CD4-positive, alpha-beta T cell treated with Interleukin-10 for 1 hour (primary cell): ENCODE data around the gene C19orf73.

Experiments
- DNase-seq: peaks from one replicate; pipeline ENCODE4 v3.0.0-alpha.2; 2020

C19orf73 gene, protein sequence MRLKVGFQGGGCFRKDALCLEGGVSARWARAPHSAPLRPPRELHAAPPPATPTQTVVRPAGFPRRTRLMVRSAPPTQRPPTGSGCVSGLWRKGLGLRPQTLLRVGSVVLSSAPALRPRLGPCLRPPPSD

GRCh38 chr19:49118565-49119410, at the start of gene C19orf73:
C19orf73 (minus strand) TSS chr19:49119143; CDS start chr19:49119022, 121 bp downstream.
- peak; percentile 97 for DNase-seq

GRCh38 chr19:49168421-49168820, 49.5 kb upstream of the C19orf73 start:
- no peak for DNase-seq

DNA sequence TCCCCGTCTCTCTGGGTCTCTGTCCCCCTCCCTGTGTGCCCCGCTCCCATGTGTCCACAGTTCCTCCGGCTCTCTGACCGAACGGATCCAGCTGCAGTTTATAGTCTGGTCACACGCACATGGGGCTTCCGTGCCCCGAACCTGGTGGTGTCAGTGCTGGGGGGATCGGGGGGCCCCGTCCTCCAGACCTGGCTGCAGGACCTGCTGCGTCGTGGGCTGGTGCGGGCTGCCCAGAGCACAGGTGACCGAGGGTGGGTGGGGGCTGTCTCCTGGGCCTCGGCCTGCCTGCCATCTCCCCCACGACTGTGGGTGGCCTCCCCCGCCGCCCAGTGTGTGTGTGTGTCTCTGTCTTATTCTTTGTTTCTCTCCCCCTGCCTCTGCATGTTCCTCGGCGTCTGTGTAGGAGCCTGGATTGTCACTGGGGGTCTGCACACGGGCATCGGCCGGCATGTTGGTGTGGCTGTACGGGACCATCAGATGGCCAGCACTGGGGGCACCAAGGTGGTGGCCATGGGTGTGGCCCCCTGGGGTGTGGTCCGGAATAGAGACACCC, 49.0 kb upstream of the C19orf73 start:
- no peak for DNase-seq

DNA sequence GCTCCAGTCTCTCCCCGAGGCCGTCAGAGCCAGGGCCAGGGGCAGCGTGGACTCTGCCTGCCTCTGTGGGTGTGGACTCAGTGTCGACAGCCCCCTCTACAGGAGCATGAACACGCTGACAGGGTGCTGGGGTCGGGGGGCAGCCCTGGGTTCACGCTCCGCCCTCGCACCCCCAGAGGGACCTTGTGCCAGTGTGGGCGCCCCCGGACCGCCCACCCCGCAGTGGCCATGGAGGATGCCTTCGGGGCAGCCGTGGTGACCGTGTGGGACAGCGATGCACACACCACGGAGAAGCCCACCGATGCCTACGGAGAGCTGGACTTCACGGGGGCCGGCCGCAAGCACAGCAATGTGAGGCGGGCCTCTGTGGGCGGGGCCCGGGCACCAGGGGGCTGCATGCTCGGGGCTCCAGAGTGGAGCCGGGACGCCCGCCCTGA, 46.9 kb upstream of the C19orf73 start:
- DNase-seq: no peak

DNA sequence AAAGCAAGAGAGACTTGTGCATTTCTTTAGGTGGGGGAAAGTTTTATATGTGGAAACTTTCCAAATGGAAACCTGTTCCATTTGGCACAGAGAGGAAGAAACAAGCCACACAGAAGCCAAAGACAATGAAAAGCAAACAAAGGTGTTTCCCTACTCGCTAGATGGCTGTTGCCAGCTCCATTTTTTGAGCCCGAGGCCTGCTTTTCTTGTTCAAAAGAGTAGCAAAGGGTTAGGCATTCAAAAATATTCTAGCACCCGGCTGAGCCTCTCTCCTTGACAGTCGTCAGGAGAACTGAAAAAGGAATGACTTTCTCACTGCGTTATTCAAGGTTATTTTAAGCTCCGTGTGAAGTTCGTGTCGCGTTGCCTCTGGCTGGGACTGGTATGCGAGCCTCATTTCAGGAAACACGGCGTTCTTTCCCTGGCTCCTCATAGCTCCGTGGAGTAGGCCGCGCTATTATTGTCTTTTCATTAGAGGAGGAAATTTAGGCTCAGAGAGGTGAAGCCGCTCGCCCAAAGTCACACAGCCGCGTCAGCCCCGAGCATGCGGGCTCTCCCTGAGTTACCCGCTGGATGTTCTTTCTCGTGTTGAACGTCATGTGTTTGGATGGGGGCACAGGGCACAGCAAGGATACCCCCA, 46.3 kb upstream of the C19orf73 start:
- DNase-seq: no peak

DNA sequence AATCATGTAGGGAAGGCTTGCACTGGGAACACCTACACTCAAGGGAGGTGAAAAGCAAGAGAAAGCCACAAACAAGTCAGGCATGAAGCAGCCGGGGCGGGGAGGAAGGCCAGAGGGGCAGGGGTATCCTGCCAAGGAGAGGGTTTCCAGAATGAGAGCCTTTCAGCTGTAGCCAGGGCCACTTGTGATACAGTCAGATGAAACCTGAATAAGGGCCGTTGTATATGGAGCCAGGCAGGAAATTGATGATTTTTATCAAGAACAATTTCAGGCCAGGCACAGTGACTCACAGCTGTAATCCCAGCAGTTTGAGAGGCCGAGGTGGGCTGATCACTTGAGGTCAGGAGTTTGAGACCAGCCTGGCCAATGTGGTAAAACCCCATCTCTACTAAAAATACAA, 43.0 kb upstream of the C19orf73 start:
- no peak for DNase-seq

DNA sequence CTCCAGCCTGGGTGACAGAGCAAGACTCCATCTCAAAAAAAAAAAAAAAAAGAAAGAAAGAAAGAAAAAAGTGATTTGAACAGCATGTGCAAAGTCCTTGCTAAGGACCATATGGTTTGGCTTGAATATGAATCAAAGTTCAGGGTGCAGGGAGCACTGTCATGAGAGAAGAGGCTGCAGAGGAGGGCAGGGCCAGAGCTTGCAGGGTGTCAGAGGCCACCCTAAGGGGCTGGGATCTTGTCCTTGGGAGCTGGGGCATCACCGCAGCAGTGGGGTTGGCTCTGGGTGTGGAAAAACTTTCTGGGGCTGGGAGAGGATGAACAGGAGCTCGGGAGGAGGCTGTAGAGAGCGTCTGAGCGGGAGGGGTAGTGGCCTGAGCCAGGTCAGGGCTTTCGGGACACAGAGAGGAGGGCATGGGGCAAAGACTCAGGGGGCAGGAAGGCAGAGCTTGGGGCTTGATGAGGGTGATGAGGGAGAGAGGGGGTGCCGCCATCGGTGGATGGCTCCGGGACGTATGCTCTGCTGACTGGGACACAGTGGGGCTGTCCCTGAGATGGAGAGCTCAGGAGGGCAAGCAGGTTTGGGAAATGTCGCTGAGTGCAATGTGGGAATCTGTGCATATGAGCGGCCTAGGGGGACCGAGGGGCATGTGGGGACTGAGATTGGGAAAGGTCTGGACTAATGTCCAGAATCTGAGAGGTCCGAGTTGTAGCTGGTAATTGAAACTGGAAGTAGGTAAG, 41.7 kb upstream of the C19orf73 start:
- no peak for DNase-seq

DNA sequence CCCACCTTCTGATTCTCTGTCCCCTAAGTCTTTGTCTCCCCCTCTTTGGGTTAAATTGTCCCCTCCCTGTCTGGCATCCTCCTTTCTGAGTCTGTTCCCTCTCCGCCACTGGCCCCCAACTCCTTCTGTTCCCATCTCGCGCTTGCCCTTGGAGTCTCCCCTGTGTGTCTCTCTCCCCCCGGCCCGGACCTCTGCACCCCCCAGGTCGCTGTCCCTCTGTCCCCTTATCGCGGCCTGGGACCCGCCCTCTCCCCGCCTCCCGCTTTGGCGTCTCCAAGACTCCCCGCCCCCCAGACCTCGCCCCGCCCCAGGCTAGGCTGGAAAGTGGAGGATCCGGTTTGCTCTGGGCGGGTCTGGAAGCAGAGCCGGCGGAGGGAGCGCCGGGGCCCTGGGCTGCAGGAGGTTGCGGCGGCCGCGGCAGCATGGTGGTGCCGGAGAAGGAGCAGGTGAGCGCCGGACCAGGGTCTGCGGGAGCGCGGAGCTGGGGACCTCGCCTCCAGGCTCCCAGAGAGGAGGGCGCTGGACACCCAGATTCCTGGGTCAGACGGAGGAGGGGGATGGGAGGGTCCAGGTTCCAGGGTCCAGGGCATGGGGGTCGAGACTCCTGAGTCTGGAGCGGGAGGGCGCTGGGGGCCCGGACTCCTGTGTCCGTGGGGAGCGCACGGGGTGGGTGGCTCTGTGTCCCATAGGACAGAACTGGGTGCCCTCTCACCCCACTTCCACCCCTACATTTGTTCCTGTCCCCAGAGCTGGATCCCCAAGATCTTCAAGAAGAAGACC, 38.7 kb upstream of the C19orf73 start, which contains the start of gene TRPM4:
TSS of gene TRPM4 (plus strand) at position 348 of the 780 bp plus-strand sequence. CDS start at position 423, 75 bp downstream.
- DNase-seq: peak; percentile 21

DNA sequence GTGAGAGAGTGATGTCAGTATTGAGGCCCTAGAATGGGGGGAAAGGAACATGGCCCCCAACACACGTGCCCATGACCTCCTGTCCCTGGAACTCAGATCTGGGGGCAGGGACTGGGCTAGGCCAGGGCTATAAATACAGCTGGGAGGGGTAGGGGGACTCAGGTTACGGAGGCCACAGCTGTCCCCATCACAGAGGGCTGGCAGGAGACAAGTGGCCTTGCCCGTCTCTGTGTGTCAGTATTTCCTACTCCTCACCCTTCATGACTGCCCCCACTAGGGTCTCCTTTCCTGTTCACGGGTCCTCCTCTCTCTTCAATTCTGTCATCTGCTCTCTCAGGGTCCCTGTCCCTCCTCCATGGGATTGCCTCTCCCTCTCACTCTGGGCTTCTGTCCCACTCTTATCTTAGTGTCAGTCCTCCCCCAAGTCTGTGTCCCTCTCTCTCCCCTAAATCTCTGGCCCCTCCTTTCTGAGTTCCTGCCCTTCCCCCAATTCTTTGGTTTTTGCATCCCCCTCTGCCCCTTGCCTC, 36.9 kb upstream of the C19orf73 start:
- DNase-seq: no peak

GRCh38 chr19:49155005-49155819, 36.3 kb upstream of the C19orf73 start, which contains the start of gene HRC:
HRC (minus strand) TSS chr19:49155396; CDS start chr19:49155237, 159 bp downstream.
- DNase-seq: no peak

GRCh38 chr19:49154279-49154678, 35.3 kb upstream of the C19orf73 start:
- DNase-seq: no peak

- DNase-seq: no peak
Measured at GRCh38 chr19:49153167-49153809, 34.3 kb upstream of the C19orf73 start.

DNA sequence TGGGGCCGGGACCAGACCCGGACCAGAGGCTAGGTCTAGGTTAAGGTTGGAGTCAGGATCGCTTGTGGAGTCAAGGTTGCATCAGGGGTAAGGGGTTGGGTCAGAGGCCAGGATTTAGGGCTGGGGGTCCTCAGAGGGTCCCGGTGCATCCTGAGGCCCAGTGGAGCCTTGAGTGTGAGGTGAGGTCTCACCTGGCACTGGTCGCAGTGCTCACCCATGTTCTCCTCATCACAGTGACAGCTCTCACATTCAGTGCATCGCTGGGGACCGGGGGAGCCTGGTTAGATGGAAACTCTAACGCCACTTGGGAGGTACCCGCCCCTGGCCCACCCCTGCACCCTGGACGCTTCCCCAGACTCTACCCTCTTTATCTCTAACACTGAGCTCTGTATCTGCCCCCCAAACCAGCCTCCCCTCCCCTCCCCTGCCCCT, 33.2 kb upstream of the C19orf73 start:
- DNase-seq: no peak

GRCh38 chr19:49151267-49152118, 32.5 kb upstream of the C19orf73 start:
- peak; percentile 45 for DNase-seq

DNA sequence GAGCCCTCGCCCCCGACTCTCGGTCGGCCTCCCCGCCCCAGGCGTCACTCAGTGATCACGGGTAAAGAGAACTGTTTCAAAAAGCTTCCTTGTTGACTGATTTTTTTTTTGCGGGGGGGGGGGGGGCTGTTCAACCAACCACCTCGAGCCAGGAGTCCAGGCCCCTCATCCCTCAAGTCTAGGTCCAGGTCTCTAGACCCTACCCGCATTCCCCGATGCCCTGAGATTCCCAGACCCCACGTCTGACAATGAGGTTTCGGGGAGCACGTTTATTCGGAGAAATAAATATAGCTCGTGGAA, 32.0 kb upstream of the C19orf73 start:
- no peak for DNase-seq

- peak; percentile 50 for DNase-seq
Measured at GRCh38 chr19:49150106-49150943, 31.4 kb upstream of the C19orf73 start.

DNA sequence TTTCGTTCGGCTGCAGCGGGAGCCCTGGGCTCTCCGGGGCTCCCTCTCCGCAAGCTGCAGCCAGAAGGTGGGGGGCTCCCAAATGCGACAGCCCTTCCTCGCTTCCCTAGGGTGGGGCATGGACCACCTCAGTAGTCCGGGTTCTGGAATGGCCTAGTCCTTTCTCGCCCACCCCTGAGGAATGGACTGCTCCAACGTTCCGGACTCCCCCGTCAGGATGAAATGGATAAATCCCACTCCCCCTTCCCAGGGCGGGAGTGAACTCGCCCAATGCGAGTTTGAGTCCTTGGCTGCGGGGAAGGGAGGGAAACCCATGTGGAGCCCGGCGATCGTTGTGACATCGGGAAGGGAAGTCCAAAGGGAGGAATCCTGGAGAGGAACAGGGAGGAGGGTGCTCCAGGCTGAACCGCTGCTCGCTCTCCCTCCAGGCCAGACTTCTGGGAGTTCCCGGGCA, 30.7 kb upstream of the C19orf73 start:
- DNase-seq: no peak
